GM18498 (cell line): ENCODE measurements around the gene PELI2.

ENCODE experiments used
- ATAC-seq: cut with Tn5 transposase; IDR thresholded peaks from one replicate; pipeline ENCODE4 v1.9.1; 2021; ENCODE audit warnings: mild to moderate bottlenecking, moderate library complexity; ENCODE audit not compliant: unreplicated experiment

PELI2 gene

DNA sequence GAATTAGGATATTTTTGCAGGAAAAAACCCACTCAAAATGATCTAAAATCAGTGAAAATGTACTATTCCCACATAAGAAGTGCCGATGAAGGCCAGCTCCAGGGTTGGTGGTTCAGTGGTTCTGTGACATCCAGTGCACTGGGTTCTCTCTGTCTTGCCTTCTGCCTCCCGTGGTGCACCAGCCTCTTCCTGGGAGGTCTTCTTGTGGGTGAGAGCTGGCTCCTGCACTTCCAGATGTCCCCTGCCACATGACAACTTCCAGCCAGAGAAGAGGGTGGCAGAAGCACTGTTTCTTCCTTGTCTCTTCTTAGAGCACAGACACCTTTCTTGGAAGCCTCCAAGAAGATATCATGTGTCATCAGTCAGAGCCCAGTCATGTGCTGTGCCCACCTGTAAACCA is 170.9 kb downstream of the PELI2 start:
- no peak for ATAC-seq

DNA sequence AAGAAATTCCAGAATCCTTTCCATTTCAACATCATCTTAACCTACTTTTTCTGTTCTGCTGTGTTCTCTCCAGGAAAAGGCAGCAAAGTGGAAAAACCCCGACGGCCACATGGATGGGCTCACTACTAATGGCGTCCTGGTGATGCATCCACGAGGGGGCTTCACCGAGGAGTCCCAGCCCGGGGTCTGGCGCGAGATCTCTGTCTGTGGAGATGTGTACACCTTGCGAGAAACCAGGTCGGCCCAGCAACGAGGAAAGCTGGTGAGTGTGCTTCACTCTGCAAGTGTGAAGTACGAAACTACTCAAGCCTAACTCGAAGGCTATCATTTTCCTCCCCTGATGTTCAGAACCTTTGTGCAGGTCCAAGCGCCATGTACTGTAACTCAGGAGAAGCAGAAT is 172.0 kb downstream of the PELI2 start:
- no peak for ATAC-seq

DNA sequence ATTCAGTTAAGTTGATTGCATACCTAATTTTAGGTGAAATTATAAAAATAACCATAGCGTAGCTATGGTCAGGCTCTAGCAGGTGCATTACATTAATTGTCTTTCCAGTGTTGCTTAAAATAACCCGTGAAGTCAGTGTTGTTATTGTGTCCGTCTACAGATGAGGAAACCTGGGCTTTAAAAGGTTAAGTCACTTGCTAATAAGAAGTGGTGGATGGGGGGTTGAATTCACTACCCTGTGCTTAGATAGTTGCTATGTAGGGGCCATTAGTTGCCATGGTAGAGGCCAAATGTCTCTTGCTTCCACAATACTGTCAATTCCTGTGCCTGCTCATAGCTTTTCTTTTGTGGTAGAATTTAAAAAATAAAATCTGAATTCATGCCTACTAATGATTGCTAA is 174.8 kb downstream of the PELI2 start:
- ATAC-seq, result no peak

DNA sequence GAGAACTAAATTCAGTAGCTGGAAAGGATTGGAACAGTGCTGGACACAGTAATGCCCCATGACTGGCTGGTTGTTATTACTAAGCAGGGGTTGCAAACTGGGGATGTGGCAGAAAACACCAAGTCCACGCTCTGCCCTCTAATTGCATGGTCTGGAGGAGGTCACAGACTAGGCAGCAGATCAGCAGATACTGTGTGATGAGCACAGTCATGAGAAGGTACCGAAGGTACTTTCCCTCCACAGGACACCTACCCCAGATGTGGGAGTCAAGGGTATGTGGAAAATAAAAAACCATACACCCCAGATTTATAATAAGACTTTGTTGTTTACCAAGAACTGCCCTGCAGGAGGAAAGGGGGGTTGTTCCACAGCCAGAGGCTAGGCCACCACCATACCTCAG is 175.3 kb downstream of the PELI2 start:
- no peak for ATAC-seq

DNA sequence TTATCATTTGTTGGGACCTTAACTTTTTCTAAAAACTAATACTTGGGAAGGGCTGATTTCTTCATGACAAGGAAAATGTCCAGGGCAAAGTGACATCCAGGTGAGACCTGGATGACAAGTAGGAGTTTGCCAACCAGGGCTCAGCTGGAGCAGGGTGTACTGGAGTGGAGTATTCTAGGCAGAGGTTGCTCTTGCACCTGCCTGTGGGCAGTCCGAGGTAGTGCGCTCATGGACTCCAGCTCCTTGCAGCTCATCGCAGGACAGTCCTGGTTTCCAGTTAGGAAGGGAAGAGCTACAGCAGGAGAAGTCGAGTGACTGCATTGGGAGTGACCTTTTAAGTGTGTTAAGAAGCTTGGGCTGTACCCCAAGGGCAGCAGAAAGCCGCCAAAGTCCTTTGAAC is 175.9 kb downstream of the PELI2 start:
- no peak for ATAC-seq

DNA sequence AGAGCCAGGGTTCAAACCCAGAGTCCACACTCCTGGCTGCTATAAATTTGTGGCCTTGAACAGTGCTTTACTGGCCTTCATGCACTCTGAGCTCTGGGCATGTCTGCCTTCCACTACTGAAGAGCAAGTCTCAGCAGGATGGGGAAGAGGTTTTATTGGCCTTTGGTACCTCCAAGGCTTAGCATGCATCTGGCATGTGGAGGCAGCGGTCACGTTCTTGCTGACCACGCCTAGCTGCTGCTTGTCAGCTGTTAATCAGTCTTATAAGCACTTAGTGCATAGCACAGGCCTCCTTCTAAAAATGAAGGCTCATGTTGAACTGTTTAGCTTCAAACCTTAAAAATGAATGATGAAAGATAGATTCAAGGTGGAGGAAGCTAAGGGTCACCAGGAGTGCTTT is 177.5 kb downstream of the PELI2 start:
- no peak for ATAC-seq

DNA sequence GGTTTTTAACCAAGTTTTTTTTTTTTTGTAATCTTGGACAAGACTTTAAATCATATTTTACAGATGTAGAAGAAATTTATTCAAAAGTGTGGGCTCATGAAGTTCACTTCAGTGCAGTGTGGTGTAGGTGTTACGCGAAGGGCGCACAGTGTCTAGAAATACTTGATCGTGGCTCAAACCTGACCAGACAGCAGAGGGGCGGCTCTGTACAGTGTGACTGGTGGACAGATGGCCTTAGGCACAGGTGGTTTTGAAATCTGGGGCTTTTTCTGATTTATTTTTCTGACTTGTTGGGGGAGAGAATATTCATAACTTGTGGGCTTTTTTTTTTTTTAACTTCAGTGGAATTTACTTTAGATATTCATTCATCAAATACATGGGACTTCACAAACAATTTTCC is 179.2 kb downstream of the PELI2 start:
- ATAC-seq, result no peak

DNA sequence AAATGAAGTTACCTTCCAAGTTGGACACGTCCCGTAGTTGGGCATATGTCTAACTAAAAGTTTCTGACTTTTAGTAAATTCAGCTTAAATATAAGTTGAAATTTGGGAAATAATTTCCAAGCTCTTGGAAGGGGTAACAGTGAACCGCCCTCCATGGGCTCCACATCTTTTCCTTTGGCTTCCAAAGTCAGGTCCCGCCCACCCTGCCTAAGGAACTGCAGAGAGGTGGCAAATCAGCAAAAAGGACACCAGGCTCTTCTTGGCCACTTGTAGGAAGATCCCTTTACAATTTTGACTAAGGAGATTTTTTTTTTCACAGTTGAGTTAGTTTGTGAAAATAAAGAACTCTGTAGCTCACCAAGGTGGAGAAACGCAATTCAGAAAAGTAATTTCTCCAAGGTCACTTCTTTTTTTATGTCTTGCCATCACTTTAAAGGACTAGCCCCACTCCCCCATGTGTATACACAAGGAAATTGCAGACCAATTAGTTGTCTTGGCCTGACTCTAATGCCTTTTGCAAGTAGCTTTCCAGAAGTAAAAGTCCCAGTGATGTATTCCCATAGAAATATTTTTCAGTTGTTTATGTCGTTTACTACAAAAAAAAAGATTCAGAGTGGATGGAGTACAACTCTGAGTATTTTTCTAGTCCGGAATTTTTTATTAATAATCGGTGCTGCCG is 181.2 kb downstream of the PELI2 start:
- ATAC-seq, result no peak

DNA sequence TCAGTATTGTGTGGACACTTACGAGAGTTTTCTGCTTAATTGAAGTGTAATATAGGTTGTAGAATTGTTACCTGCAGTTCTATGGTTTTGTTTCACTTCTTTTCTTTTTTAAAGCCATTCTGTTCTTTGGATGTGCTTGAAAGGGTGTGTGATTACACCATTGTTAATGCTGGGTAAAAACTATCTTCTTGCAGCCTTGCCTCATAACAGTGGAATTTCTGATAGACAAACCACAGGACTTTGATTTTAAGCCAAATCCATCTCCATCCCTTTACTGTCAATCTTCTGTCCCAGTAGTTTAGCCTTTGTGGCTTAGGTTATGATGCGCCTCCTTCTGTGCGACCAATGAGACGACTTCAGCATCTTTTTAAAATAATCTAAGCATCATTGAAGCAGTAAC is 182.3 kb downstream of the PELI2 start:
- no peak for ATAC-seq

DNA sequence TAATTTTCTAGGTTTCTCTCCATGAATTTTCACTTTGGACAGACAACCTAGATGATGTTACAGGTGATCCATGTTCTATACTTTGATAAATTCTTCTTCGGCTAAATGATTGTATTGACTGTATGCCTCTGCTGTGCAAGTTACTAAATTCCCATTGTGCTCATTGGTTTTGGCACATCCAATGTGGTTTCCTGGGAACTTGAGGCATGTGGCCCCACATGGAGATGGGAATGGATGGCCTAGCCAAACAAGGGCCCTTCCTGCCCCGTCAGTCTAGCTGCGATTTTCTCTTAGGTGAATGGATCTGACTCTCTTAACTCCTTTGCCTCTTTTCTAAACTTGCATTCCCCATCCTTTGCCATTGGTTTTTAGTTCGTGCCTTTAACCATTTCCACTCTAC is 186.2 kb downstream of the PELI2 start:
- ATAC-seq, result no peak

DNA sequence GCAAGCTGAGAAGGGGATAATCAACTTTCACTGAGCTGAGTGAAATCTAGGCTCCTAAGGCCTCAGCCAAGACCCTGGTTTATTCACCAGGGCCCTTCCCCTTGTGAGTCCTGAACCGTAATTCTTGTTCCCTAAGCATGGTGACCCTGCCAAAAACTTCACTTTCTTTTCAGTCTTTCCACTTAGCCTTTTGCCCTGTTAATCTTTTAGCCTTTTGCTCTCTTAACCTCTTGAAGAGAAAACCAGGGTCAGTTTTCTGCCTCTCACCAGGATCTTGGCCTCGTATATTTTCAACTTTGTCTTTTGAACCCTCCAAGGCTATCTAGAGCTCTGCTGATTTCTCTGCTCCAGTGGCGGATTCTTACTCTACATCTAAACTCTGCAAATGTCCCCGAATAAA is 191.0 kb downstream of the PELI2 start:
- ATAC-seq, result no peak

DNA sequence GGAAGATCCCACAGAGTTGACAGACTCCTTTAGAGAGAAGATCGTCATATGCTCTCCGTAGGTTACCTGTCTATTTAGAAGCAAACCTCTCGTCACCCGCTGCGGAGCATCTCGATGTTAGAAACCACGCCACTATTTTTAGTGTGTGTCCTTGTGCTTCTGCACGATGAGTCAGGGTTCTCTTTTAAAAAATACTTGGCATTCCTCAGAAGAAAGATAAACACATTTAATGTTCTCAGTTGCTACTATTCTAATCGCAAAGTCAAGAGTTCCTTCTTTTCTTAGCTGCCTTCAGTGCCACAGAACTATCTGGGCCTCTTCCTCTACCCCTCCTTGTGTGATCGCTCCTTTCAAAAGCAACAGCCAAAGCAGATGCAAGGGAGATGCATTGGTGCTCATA is 192.4 kb downstream of the PELI2 start:
- ATAC-seq, result no peak

DNA sequence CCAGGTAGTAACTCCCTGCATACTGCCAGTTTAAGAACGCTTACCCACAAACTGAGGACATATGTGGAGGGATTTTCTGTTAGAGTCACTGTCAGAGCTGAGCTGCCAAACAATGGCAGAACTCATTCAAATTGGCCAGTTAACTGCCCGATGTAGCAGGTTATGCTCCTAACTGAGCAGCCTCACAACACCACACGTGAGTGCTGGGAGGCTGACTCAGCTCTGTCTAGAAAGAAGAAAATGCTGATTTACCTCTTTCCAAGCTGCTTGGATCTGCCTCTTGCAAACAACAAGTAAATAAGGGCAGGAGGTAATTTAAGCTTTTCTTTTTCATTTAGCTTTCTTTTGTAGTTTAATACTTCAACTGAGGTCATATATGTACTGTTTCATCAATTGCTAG is 195.6 kb downstream of the PELI2 start:
- ATAC-seq, result no peak

DNA sequence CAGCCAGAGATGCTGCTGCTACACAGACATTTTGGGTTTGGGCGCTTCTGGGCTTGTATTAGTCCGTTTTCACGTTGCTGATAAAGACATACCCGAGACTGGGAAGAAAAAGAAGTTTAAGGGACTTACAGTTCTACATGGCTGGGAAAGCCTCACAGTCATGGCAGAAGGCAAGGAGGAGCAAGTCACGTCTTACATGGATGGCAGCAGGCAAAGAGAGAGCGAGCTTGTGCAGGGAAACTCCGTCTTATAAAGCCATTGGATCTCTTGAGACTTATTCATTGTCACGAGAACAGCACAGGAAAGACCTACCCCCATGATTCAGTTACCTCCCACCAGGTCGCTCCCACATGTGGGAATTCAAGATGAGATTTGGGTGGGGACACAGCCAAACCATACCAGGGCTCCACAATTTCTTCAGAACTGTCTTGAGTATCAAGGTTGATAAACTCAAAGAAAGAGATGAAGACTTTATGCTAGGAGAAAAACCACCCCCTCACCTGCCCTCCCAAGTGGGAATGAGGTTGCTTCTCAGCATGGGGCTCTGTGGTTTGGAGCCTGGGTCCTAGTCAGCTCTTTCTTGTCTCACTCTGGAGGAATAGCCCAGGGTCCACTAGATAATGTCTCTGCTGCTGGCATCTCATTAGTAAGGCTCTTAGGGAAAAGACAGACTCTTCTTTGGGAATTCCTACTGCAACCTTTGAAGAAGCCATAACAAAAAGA is 200.3 kb downstream of the PELI2 start:
- no peak for ATAC-seq

DNA sequence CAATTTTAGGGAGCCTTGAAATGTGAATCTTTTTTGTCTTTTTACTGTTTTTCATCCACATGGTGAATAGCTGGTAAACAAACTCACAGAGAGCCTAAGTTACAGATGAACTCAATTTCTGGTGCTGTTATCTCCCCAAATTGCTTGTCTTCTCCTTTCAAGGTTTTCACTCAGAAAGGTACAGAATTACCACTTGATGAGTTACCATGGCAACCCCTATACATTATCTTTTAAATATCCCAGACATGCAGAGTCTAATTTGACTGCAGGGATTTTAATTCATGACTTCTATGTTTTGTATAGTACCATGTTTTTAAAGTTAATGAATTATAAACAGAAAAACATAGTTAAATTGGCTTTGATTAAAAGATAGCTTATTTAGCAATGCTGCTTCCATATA is 203.7 kb downstream of the PELI2 start:
- no peak for ATAC-seq

DNA sequence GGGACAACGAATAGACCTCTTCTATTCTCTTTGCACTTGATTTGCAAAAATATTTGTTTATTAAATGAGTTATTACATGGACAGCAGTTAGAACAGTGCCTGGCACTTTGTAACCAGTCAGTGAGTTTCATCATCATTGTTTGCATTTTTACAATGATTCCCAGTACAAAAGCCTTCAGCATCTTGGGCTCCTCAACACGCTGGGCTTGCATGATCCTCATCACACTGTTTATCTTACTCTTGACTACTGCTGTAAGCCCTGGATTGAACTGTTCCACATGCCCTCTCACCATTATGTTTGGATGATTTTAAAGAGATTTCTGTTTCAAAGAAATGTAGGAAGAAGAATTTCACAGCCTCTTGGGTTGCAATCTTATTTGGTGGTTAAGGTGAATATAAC is 204.3 kb downstream of the PELI2 start:
- no peak for ATAC-seq

DNA sequence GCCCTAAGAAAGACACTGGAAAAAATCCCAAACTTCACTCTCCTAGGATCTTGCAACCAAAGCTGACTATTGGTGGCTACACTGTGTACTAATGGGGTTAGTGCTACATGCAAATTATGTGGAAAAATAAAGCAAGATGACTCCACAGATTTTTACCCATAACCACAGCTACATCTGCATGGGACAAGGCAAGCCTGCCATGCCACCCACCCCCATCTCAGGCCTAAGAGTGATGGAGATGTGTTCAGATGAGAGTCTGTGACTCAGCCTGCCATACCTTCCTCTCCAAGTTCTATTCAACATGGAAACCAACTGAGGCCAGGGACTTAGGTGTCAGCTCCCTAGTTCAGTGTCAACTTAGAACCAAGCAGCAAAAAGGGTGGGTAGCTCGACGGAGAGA is 206.2 kb downstream of the PELI2 start:
- ATAC-seq, result no peak

DNA sequence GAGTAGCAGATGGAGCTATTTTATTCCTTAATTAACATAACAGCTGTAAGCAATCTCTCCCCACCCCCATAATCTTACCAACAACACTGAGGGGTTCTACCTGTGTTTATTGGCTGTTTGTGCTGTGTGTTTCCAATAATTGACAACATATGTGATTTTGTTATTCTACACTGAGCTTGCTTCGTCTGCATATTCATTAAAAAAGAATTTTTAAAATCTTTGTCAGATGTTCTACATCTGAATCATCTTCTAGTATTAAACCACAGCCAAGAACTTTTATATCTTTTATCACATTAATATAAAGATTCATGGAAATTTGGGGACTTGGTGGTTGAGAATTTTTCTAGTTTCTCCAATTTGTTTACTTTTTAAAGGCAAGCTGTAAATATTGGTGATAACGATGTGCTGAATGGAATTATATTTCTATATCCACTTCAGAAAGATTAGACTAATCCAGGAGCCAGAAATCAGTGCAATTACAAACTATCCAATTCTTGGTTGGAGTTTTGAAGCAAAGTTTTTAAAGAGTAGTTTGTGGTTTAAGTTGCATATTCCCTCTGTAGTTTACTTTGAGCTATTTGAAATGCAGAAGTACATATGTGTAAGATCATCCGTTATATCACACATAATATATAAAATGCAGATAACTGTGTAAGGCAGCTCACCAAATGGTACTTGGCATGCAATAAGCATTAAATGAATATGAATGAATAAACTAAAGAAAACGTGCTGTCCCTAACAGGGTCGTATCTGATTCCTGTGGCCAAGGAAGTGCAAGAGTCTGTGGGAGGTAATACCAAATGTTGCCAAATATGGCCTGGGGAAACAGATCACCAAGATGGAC is 206.9 kb downstream of the PELI2 start:
- no peak for ATAC-seq

DNA sequence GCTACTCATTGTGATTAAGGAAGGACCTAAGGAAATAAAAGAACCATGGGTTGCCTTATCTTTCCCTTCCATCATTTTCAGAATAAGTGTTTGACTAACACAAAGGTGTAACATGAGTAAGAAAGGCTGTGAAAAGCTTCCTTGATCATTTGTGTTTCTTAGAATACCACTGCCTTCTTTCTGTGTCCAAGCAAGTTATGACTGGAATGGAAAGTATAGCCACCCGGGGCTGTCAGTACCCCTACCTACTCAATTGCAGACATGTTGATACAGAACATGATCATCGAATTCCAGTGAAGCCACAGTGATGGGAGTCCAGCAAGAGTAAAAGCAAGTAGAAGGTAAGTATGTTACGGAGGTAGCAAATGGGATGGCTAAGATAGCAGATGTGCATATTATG is 209.8 kb downstream of the PELI2 start:
- ATAC-seq, result no peak

DNA sequence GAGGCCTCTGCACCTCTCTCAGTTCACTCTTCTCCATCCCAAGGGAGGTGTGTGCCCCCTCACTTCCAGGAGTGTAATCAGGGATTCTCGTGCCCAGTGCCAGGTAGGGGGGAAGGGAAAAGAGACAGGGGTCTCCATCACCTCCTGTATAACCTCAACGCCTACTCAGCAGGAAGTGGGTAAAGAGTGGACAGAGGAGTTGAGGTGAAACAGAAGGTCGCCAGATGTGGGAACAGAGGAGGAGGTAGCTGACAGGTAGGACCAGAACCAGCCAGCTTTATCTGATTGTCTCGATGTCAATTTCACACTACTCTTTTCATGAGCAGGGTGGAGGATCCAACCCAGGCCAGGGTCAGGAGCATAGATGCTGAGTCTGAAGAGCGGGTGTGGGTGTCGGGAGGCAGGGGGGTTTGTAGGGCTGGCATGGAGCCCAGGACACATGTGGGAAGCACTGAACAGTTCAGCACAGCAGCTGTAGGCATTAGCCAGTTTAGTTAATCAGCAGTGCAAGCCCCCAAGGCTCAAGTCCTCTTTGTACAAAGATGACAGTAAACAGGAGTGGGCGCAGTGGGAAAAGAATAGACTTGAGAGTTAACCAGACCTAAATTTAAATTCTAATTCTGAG is 213.5 kb downstream of the PELI2 start:
- ATAC-seq, result no peak
